GM18517 (cell line): Measurements from ENCODE around the gene SNX30.
A peak's percentile ranks its signal among the peaks of the same experiment; 100 is the strongest.
"Not testable (repeated sequence)": the region's sequence is repeated elsewhere in the genome, so short reads cannot be mapped to it uniquely, and the experiment has no call there.

Source experiments
- ATAC-seq: cut with Tn5 transposase; IDR thresholded peaks from one replicate; pipeline ENCODE4 v1.9.1; 2021; ENCODE audit warnings: mild to moderate bottlenecking, moderate library complexity; ENCODE audit not compliant: unreplicated experiment

The SNX30 gene

GRCh38 chr9:112750016-112750763 is at the start of gene SNX30:
TSS of gene SNX30 (plus strand) at chr9:112750760. CDS start at chr9:112751002, 242 bp downstream.
- peak; percentile 70 for ATAC-seq

GRCh38 chr9:112703304-112703703 is 47.3 kb upstream of the SNX30 start:
- ATAC-seq: no peak

- no peak for ATAC-seq
These were observed 44.7 kb upstream of the SNX30 start for GRCh38 chr9:112705768-112706427.

GRCh38 chr9:112711050-112711689 is 39.4 kb upstream of the SNX30 start:
- no peak for ATAC-seq

DNA sequence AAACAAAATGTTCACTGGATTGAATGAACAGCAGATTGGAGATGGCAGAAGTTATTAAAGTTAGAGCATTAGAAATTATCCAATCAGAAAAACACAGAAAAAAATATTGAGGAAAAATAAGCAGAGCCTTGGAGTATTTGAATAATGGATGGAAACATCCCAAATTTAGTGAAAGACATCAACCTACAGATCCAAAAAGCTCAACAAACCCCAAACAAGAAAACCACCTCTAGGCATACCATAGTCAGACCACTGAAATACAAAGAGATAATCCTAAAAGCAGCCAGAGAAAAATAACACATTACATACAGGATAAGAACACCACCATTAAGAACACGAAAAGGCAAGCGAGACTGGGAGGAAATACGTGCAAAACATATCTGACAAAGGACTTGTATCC is 37.9 kb upstream of the SNX30 start:
- ATAC-seq: no peak

DNA sequence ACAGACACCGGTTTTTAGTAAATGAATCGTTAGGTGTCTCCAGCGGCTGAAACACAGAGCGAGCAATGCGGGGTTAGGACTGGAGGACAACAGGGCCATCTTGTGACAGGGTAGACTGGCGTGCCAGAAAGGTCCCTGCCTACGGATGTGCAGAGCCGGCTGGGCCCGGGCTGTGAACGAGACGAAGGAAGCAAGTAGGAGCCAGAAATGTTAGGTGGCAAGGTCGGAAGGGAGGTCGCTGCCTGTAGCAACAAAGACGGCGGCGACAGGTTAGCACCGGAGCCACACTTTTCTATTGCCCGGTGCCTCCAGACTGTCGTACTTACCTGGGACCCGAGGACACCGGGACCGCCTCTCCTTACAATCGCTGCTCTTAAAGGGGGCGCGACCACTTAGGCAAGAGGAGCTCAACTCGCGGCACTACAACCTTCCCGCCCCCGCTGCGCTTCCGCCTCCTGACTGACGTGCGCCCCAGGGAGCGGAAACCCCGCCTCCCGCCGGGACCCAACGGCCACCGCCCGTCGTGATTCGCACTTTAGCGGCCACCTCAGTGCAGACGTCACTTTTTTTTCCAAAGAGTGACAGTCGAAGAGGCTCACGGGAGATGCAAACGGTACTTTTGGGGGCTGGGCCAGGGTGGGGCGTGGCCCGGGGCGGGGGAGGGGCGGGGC is 32.8 kb upstream of the SNX30 start, which contains the start of gene INIP:
Gene INIP, minus strand, starts transcription at position 457 of the 671 bp plus-strand sequence. CDS start 1,632 bp downstream, outside the sequence.
- peak; percentile 87 for ATAC-seq

- ATAC-seq: no peak
These were observed 31.3 kb upstream of the SNX30 start for GRCh38 chr9:112719241-112719691.

DNA sequence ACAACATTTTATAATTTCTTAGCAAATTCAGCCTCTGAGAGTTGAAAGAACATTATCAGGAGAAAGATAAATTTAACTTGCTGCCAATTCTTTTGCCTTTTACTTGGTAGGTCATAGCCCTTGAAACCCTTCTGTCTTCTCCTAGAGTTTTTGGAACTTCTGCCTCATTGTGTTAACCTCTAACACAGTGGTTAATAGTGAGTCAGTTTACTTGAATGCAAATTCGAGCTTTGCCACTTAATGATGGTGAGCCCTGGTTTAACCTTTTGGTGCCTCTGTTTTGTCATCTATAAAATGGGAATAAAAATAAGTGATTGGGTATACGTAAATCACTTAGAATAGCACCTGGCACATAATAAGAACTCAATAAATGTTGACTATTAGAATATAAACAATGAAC is 30.9 kb upstream of the SNX30 start:
- ATAC-seq: no peak

- no peak for ATAC-seq
These were observed 30.3 kb upstream of the SNX30 start for GRCh38 chr9:112720113-112720780.

- ATAC-seq: not testable (repeated sequence)
These were observed 27.8 kb upstream of the SNX30 start for GRCh38 chr9:112722749-112723148.

DNA sequence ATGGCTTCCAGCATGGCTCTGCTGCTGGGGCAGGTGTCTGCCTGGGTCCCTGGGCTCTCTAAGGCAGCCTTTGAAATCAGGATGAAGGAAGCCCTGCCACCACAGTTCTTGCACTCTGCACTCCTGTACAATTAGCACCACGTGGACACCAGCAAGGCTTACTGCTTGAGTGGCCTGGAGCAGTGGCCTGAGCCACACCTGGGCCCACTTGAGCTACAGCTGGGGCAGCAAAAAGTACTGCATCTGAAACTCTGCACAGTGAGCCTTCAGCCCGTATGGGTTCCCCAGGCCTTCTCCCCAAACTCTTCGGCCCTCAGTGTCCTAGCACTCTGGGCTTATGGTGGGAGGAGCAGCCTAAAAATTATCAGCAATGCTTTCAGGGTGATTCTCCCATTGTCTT is 24.6 kb upstream of the SNX30 start:
- no peak for ATAC-seq

DNA sequence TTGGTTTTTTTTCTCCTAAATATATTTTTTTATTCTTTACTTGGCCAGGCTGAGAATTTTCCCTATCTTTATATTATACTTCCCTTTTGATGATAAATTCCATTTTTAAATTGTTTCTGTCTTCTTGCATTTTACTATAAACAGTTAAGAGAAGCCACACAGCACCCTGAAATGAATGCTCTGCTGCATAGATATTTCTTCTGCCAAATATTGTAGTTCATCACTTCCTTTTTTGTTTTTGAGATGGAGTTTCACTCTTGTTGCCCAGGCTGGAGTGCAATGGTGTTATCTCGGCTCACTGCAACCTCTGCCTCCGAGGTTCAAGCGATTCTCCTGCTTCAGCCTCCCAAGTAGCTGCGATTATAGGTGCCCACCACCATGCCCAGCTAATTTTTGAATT is 24.1 kb upstream of the SNX30 start:
- no peak for ATAC-seq

- no peak for ATAC-seq
These were observed 22.2 kb upstream of the SNX30 start for GRCh38 chr9:112728401-112728800.

DNA sequence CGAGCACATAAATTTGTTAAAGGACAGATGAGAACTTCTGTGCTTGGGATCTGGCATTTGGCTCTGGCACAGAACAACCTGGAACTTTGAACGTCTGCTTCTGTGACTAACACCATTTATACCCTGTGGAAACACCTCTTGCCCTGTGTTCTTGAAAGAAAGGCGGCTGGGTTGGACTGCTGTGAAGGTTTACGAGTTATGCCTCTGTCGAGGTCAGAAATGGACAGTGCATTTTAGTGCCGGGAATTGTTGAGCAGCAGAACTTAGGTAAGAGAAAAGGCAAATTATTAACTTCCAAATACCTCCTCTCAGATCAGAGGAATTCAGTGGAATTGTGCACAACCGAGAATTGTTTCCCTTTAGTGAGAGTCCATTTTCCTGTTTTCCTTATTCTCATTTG is 18.6 kb upstream of the SNX30 start:
- ATAC-seq: no peak

- ATAC-seq: no peak
These were observed 15.7 kb upstream of the SNX30 start for GRCh38 chr9:112734892-112735291.

GRCh38 chr9:112743216-112743836 is 7.2 kb upstream of the SNX30 start:
- ATAC-seq: no peak

DNA sequence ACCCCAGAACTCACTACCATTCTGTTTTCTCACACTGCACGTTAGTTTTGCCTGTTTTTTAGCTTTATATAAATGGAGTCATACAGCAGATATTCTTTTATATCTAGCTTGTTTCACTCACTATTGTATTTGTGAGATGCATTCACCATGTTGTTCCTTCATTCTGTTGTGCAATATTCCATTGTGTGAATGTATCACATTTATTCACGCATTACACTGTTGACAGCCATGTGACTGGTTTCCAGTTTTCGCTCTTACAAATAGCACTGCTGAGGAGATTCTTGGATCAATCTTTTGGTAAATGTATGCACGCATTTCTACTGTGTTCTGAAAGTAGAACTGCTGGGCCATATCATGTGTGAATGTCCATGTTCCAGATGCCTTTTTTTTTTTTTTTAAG is 6.4 kb upstream of the SNX30 start:
- no peak for ATAC-seq

DNA sequence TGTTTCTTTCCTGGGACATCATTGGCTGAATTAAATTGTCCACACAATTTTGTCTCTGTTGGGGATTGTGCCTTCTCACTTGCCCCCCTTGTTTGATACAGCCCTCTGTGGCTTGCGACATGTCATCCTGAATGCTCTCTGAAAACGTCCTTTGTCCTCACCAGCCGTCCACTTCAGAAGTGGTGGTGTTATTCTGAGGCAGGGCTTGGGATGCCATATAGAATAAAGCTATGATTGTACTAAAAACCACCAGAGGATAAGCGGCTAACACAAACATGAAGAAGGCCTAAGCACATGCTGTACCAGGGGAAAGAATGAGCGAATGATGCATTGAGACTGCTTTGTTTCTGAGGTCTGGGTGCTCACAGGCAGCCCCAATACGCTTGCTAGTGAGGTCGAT is 3.5 kb upstream of the SNX30 start:
- ATAC-seq: no peak

GRCh38 chr9:112750764-112751055 is 150 bp downstream of the SNX30 start:
- ATAC-seq: peak; percentile 42

DNA sequence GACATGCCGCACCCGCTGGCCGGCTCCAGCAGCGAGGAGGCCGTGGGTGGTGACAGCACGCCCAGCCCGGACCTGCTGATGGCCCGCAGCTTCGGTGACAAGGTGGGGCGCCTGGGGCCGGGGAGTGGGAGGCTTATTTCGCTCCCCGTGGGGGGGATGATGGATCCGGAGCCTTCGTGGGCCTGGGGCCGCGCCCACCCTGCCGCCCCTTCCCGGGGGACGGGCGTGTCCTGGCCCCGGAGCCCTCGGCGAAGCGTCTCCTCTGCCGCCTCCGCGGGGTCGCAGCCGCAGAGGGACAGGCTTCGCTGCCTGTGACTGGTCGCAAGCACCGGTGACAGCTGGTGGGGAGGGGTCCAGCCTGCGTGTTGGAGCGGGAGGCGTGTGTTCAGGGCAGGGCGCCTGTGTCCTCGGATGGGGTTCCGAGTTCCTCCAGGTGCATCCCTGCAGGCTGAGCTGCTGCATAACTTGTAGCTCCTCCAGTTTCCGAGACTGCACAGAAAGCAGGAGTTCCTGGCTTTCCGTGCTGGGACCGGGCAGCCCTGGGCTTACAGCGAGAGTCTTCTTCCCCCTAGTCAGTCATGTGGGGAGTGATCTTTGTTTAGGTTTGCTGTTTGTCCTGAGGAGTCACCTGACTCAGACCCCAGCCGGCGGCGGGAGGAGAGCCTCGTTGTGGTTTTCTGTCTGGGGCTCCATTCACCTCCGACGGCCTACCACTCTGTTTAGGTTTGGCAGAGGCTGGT is 666 bp downstream of the SNX30 start:
- ATAC-seq: peak; percentile 37
